ENCODE data around the gene XXYLT1.
"Not testable (repeated sequence)": the region's sequence is repeated elsewhere in the genome, so short reads cannot be mapped to it uniquely, and the experiment has no call there.

XXYLT1 gene

GRCh38 chr3:195111319-195111705 lies 159.6 kb downstream of the XXYLT1 start:
- TF ChIP-seq LEF1 (IDR thresholded peaks at IDR 0.05; ENCODE audit: borderline replicate concordance) (no peak), FOXK2 (IDR thresholded peaks at IDR 0.05) (no peak), TARDBP (IDR thresholded peaks at IDR 0.05) (no peak), ARNT (IDR thresholded peaks at IDR 0.05) (no peak), NFRKB (IDR thresholded peaks at IDR 0.05) (no peak), PKNOX1 (IDR thresholded peaks at IDR 0.05) (no peak)
- no peak for DNase-seq (ENCODE audit: extremely low spot score)
- POLR2A ChIA-PET, result no interaction called here
- CTCF ChIA-PET, result no interaction called here

- DNase-seq (ENCODE audit: extremely low spot score), result no peak
- TF ChIP-seq FOXK2 (IDR thresholded peaks at IDR 0.05), result no peak
- TF ChIP-seq HDGF (IDR thresholded peaks at IDR 0.05; ENCODE audit: borderline replicate concordance), result no peak
- TF ChIP-seq SUZ12 (IDR thresholded peaks at IDR 0.05), result no peak
- no peak for TF ChIP-seq SP1 (IDR thresholded peaks at IDR 0.05)
- no peak for TF ChIP-seq TARDBP (IDR thresholded peaks at IDR 0.05)
- POLR2A ChIA-PET, result no interaction called here
- CTCF ChIA-PET, result no interaction called here
Measured at GRCh38 chr3:195110647-195111318, 160.2 kb downstream of the XXYLT1 start.

- ChIA-PET CTCF (interaction anchor here (0.7 kb wide), 1 partner anchor 1425 kb away, joined by 3 read pairs; no protein-coding TSS in a partner anchor), POLR2A (no interaction called here)
- no peak for DNase-seq (ENCODE audit: extremely low spot score)
- no peak for TF ChIP-seq ARNT (IDR thresholded peaks at IDR 0.05)
Measured at GRCh38 chr3:195109098-195109657, 161.8 kb downstream of the XXYLT1 start.

- TF ChIP-seq TARDBP (IDR thresholded peaks at IDR 0.05) (no peak), FOXA1 (IDR thresholded peaks at IDR 0.05) (no peak), SUZ12 (IDR thresholded peaks at IDR 0.05) (no peak), SP1 (IDR thresholded peaks at IDR 0.05) (no peak), CTBP1 (IDR thresholded peaks at IDR 0.05; ENCODE audit: borderline replicate concordance) (no peak), PKNOX1 (IDR thresholded peaks at IDR 0.05) (no peak), FOXM1 (IDR thresholded peaks at IDR 0.05; ENCODE audit: borderline replicate concordance) (no peak), ELF4 (IDR thresholded peaks at IDR 0.05) (no peak), LEF1 (IDR thresholded peaks at IDR 0.05; ENCODE audit: borderline replicate concordance) (no peak), L3MBTL2 (conservative IDR thresholded peaks at IDR 0.05) (no peak), FOXK2 (IDR thresholded peaks at IDR 0.05) (no peak), ARNT (IDR thresholded peaks at IDR 0.05) (no peak), ZNF384 (IDR thresholded peaks at IDR 0.05) (no peak), BHLHE40 (IDR thresholded peaks at IDR 0.05; ENCODE audit: borderline replicate concordance) (no peak), NFRKB (IDR thresholded peaks at IDR 0.05) (no peak), HDGF (IDR thresholded peaks at IDR 0.05; ENCODE audit: borderline replicate concordance) (no peak)
- CTCF ChIA-PET, result interaction anchor here (1.0 to 1.1 kb wide), 3 partner anchors 22 to 425 kb away, joined by 3 to 4 read pairs (median 3); no protein-coding TSS in a partner anchor
- DNase-seq (ENCODE audit: extremely low spot score), result no peak
- POLR2A ChIA-PET, result interaction anchor here (1.0 kb wide), 1 partner anchor 422 kb away, joined by 3 read pairs; the partner anchor contains the start of gene FAM43A
Measured at GRCh38 chr3:195107593-195107992, 163.4 kb downstream of the XXYLT1 start.

- CTCF ChIA-PET, result interaction anchor here (0.6 to 1.1 kb wide), 6 partner anchors 21 to 424 kb away, joined by 3 to 5 read pairs (median 3); no protein-coding TSS in a partner anchor
- POLR2A ChIA-PET, result interaction anchor here (1.0 kb wide), 1 partner anchor 421 kb away, joined by 3 read pairs; the partner anchor contains the start of gene FAM43A
- not testable (repeated sequence) for DNase-seq (ENCODE audit: extremely low spot score)
Measured at GRCh38 chr3:195107031-195107430, 163.9 kb downstream of the XXYLT1 start.

- POLR2A ChIA-PET, result interaction anchor here (1.0 kb wide), 1 partner anchor 421 kb away, joined by 3 read pairs; the partner anchor contains the start of gene FAM43A
- CTCF ChIA-PET, result interaction anchor here (0.6 to 1.1 kb wide), 6 partner anchors 21 to 424 kb away, joined by 3 to 5 read pairs (median 3); no protein-coding TSS in a partner anchor
- TF ChIP-seq FOXM1 (IDR thresholded peaks at IDR 0.05; ENCODE audit: borderline replicate concordance) (peak; percentile 82; the same call in 1 of the 2 replicates), FOXK2 (IDR thresholded peaks at IDR 0.05) (no peak), LEF1 (IDR thresholded peaks at IDR 0.05; ENCODE audit: borderline replicate concordance) (no peak)
- DNase-seq (ENCODE audit: extremely low spot score), result peak; percentile 72
Measured at GRCh38 chr3:195106418-195106906, 164.5 kb downstream of the XXYLT1 start.

GRCh38 chr3:195105841-195106417 lies 165.0 kb downstream of the XXYLT1 start:
- CTCF ChIA-PET, result interaction anchor here (0.9 kb wide), 1 partner anchor 423 kb away, joined by 3 read pairs; no protein-coding TSS in a partner anchor
- POLR2A ChIA-PET, result no interaction called here
- no peak for DNase-seq (ENCODE audit: extremely low spot score)
- TF ChIP-seq PKNOX1 (IDR thresholded peaks at IDR 0.05), result no peak
- no peak for TF ChIP-seq LEF1 (IDR thresholded peaks at IDR 0.05; ENCODE audit: borderline replicate concordance)
- no peak for TF ChIP-seq HDGF (IDR thresholded peaks at IDR 0.05; ENCODE audit: borderline replicate concordance)
- no peak for TF ChIP-seq NFRKB (IDR thresholded peaks at IDR 0.05)
- TF ChIP-seq BHLHE40 (IDR thresholded peaks at IDR 0.05; ENCODE audit: borderline replicate concordance), result no peak
- TF ChIP-seq ARNT (IDR thresholded peaks at IDR 0.05), result no peak
- TF ChIP-seq TARDBP (IDR thresholded peaks at IDR 0.05), result no peak
- TF ChIP-seq CTBP1 (IDR thresholded peaks at IDR 0.05; ENCODE audit: borderline replicate concordance), result no peak
- TF ChIP-seq SUZ12 (IDR thresholded peaks at IDR 0.05), result no peak
- TF ChIP-seq SP1 (IDR thresholded peaks at IDR 0.05), result no peak
- TF ChIP-seq FOXK2 (IDR thresholded peaks at IDR 0.05), result no peak
- TF ChIP-seq FOXA1 (IDR thresholded peaks at IDR 0.05), result no peak
- TF ChIP-seq ZNF384 (IDR thresholded peaks at IDR 0.05), result no peak
- TF ChIP-seq FOXM1 (IDR thresholded peaks at IDR 0.05; ENCODE audit: borderline replicate concordance), result no peak
- TF ChIP-seq L3MBTL2 (conservative IDR thresholded peaks at IDR 0.05), result no peak
- no peak for TF ChIP-seq ELF4 (IDR thresholded peaks at IDR 0.05)

All from HEK293T (cell line).